ENCODE data around the gene ATE1. TPM values are rescaled to one million over a fixed set of nuclear protein-coding genes. Genes with fewer than 3 reads are reported as not detected.
A peak's percentile ranks its signal among the peaks of the same experiment; 100 is the strongest.
"Not testable (repeated sequence)": the region's sequence is repeated elsewhere in the genome, so short reads cannot be mapped to it uniquely, and the experiment has no call there.

Gene ATE1
- total RNA-seq, 1 donor from 2014 or later: 33.0 TPM

- no peak overlapping the region for H3K4me3 Mint-ChIP-seq
- H3K4me1 Mint-ChIP-seq: peaks cover 39% of the 10 kb centered on the region
- TF ChIP-seq CTCF (IDR thresholded peaks at IDR 0.05; ENCODE audit: unreplicated experiment): no peak
- H3K27me3 Mint-ChIP-seq (ENCODE audit: low read depth): no peaks in the 10 kb centered on the region
- H3K36me3 Mint-ChIP-seq: peaks cover 14% of the 10 kb centered on the region
- DNase-seq (ENCODE audit: low spot score in 2 of 2, unreplicated experiment in 2 of 2): no peak
- peak overlapping the region; percentile 74 for H3K27ac Mint-ChIP-seq
- H3K9me3 Mint-ChIP-seq: peaks cover 13% of the 10 kb centered on the region
Observed at GRCh38 chr10:121772406-121772805, 155.4 kb downstream of the ATE1 start.

GRCh38 chr10:121771966-121772365 lies 155.9 kb downstream of the ATE1 start:
- no peak for DNase-seq (ENCODE audit: low spot score in 2 of 2, unreplicated experiment in 2 of 2)
- H3K27ac Mint-ChIP-seq: peak overlapping the region; percentile 74
- peaks cover 19% of the 10 kb centered on the region for H3K36me3 Mint-ChIP-seq
- no peak overlapping the region for H3K4me3 Mint-ChIP-seq
- no peaks in the 10 kb centered on the region for H3K27me3 Mint-ChIP-seq (ENCODE audit: low read depth)
- peaks cover 39% of the 10 kb centered on the region for H3K4me1 Mint-ChIP-seq
- TF ChIP-seq CTCF (IDR thresholded peaks at IDR 0.05; ENCODE audit: unreplicated experiment): no peak
- peaks cover 18% of the 10 kb centered on the region for H3K9me3 Mint-ChIP-seq

GRCh38 chr10:121766426-121766825 lies 161.4 kb downstream of the ATE1 start:
- TF ChIP-seq CTCF (IDR thresholded peaks at IDR 0.05; ENCODE audit: unreplicated experiment): no peak
- Mint-ChIP-seq H3K27ac (peak overlapping the region; percentile 44), H3K4me3 (no peak overlapping the region), H3K4me1 (peaks cover 32% of the 10 kb centered on the region), H3K27me3 (ENCODE audit: low read depth) (no peaks in the 10 kb centered on the region), H3K36me3 (peaks cover 45% of the 10 kb centered on the region), H3K9me3 (peaks cover 43% of the 10 kb centered on the region)
- no peak for DNase-seq (ENCODE audit: low spot score in 2 of 2, unreplicated experiment in 2 of 2)

- peak overlapping the region; percentile 91 for H3K27ac Mint-ChIP-seq
- TF ChIP-seq CTCF (IDR thresholded peaks at IDR 0.05; ENCODE audit: unreplicated experiment): no peak
- DNase-seq (ENCODE audit: low spot score in 2 of 2, unreplicated experiment in 2 of 2): no peak
- H3K27me3 Mint-ChIP-seq (ENCODE audit: low read depth): no peaks in the 10 kb centered on the region
- peaks cover 57% of the 10 kb centered on the region for H3K36me3 Mint-ChIP-seq
- peaks cover 30% of the 10 kb centered on the region for H3K4me1 Mint-ChIP-seq
- H3K4me3 Mint-ChIP-seq: no peak overlapping the region
- peaks cover 54% of the 10 kb centered on the region for H3K9me3 Mint-ChIP-seq
Observed at GRCh38 chr10:121765204-121765603, 162.6 kb downstream of the ATE1 start.

GRCh38 chr10:121764233-121764942 lies 163.4 kb downstream of the ATE1 start:
- peaks cover 60% of the 10 kb centered on the region for H3K36me3 Mint-ChIP-seq
- no peak for TF ChIP-seq CTCF (IDR thresholded peaks at IDR 0.05; ENCODE audit: unreplicated experiment)
- peak overlapping the region; percentile 93 for H3K27ac Mint-ChIP-seq
- H3K9me3 Mint-ChIP-seq: peaks cover 55% of the 10 kb centered on the region
- H3K27me3 Mint-ChIP-seq (ENCODE audit: low read depth): no peaks in the 10 kb centered on the region
- H3K4me1 Mint-ChIP-seq: peaks cover 30% of the 10 kb centered on the region
- DNase-seq (ENCODE audit: low spot score in 2 of 2, unreplicated experiment in 2 of 2): no peak
- no peak overlapping the region for H3K4me3 Mint-ChIP-seq

- peaks cover 88% of the 10 kb centered on the region for H3K36me3 Mint-ChIP-seq
Observed at GRCh38 chr10:121757241-121757640, 170.6 kb downstream of the ATE1 start.

GRCh38 chr10:121755496-121755895 lies 172.3 kb downstream of the ATE1 start:
- H3K9me3 Mint-ChIP-seq: peaks cover 60% of the 10 kb centered on the region
- H3K4me3 Mint-ChIP-seq: not testable (repeated sequence)

More at GRCh38 chr10:121757241-121757640, 170.6 kb downstream of the ATE1 start:
- DNase-seq (ENCODE audit: low spot score in 2 of 2, unreplicated experiment in 2 of 2); H3K27me3 Mint-ChIP-seq (ENCODE audit: low read depth); H3K4me3 Mint-ChIP-seq; H3K27ac Mint-ChIP-seq; H3K4me1 Mint-ChIP-seq: not testable (repeated sequence)
- peaks cover 75% of the 10 kb centered on the region for H3K9me3 Mint-ChIP-seq

More at GRCh38 chr10:121755496-121755895, 172.3 kb downstream of the ATE1 start:
- DNase-seq (ENCODE audit: low spot score in 2 of 2, unreplicated experiment in 2 of 2); H3K27ac Mint-ChIP-seq; H3K4me1 Mint-ChIP-seq; H3K27me3 Mint-ChIP-seq (ENCODE audit: low read depth): not testable (repeated sequence)
- H3K36me3 Mint-ChIP-seq: peaks cover 75% of the 10 kb centered on the region

Data from mesothelial cell of epicardium (in vitro differentiated cells).